ENCODE data around the gene RNLS.
"Not testable (repeated sequence)": the region's sequence is repeated elsewhere in the genome, so short reads cannot be mapped to it uniquely, and the experiment has no call there.

The RNLS gene

DNA sequence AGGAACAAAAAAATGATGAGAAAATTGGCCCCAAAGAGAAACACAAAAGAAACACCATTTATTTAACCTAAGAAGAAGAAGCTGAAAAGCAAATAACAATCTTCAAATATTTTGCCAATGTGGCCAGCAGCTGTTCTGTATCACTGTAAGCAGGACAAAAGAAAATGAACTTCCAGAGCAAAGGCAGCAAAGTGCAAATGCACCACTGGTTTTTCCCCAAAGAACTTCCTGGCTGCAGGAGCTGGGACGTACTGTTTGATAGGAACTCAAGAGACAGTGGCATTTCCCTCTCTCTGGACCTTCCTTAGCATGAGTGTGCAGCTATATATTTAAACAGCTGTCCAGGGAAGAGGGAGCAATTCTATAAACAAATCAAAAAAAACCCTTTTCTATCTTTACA lies 60.4 kb downstream of the RNLS start:
- DNase-seq (ENCODE audit: low spot score): no peak

GRCh38 chr10:88521791-88522190 lies 61.3 kb downstream of the RNLS start:
- DNase-seq (ENCODE audit: low spot score): no peak

DNA sequence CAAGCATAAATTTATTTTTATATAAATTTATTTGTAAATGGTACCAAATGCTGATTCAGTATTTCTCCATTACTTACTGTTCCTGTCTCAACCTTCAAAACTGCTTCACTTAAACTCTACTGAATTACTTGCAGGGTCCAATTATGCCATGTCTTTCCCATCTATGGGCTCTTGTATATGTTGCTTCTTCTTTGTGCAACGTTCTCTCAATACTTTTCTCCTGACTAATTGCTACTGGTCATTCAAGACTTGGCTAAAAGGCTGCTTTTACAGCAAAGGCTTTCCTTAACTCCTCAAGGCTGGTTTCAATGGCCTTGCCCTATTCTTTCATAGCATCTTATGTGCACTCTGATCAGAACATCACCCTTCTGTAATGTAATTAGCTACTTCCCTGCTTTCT lies 67.9 kb downstream of the RNLS start:
- DNase-seq (ENCODE audit: low spot score): no peak

- DNase-seq (ENCODE audit: low spot score): no peak
Observed at GRCh38 chr10:88512599-88512998, 70.5 kb downstream of the RNLS start.

GRCh38 chr10:88508796-88509195 lies 74.3 kb downstream of the RNLS start:
- DNase-seq (ENCODE audit: low spot score): no peak

- DNase-seq (ENCODE audit: low spot score): no peak
Observed at GRCh38 chr10:88507826-88508453, 75.2 kb downstream of the RNLS start.

DNA sequence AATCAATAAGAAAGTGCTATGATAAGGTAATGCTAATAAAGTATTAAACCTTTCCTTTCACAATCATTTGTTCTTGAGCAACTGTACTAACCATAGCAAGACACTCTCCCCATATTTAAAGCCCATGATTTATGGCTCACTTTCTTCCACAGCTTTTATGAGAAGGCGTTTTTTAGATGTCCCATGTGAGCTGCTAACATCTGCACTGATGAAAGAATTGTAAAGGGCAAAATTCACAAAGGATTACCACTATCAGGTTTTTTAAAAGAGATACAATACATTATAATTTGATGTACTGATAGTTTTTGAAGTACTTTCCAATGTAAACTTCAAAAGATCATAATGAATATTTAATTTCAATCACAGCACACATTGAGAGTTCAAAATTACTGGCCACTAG lies 75.7 kb downstream of the RNLS start:
- DNase-seq (ENCODE audit: low spot score): no peak

- no peak for DNase-seq (ENCODE audit: low spot score)
Observed at GRCh38 chr10:88505680-88506215, 77.4 kb downstream of the RNLS start.

DNA sequence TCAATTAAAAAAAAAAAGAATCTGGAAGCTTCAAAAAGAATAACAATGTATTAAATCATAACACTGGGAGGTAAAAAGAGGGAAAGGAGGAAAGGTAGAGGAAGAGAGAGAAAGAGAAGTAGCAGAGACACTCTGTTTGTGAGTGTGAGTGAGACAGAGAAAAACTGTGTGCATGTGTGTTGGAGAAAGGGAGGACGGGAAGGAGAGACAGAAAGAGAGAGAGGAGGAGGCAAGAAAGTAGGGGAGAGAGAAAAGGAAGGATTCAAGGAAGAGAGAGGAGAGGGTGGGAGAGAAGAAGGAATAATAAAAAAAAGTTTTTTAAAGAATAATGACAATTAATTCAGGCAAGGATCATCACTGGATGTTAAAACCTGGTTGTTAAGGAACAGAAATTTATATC lies 77.9 kb downstream of the RNLS start:
- no peak for DNase-seq (ENCODE audit: low spot score)

- DNase-seq (ENCODE audit: low spot score): no peak
Observed at GRCh38 chr10:88500656-88501055, 82.5 kb downstream of the RNLS start.

DNA sequence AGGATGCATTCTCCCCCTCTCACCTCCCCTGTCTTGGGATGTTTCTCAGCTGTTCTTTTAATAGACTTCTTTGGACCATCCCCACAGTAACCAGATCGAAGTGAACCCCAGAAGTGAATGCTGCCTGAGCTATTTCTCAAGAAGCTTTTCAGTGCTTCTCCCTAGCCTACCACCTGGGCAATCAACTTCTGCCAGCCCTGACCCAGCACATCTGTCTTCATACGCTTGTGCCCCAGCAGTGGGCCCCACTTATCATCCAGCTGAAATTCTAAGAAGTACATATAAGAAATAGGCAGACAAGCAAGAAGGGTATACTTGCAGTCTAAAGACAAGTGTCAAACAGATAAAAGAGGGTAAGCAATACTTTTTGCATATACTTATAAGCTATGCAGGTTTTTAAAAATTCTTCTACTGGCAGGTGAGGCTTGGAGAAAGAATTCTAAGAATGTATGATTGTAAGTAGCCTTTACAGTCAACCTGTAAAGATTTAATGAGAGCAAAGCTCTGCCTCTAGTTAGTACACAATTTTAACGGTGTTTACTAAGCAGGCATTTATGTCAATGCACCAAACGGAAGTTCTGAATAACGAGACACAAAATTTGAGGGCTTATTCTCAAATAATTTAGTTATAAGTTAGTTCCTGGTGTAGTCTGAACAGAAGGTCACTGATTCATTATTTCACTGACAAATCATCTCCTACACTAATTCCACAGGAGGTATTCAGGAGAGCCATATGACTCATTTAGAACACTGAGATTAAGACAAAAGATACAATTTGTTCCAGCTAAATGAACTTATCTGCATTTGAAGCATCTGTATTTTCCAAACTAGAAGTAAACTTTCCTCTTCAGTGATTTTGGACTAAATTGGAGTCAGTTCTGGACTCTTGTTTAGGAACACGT lies 83.3 kb downstream of the RNLS start:
- no peak for DNase-seq (ENCODE audit: low spot score)

GRCh38 chr10:88497913-88498312 lies 85.2 kb downstream of the RNLS start:
- DNase-seq (ENCODE audit: low spot score): no peak

DNA sequence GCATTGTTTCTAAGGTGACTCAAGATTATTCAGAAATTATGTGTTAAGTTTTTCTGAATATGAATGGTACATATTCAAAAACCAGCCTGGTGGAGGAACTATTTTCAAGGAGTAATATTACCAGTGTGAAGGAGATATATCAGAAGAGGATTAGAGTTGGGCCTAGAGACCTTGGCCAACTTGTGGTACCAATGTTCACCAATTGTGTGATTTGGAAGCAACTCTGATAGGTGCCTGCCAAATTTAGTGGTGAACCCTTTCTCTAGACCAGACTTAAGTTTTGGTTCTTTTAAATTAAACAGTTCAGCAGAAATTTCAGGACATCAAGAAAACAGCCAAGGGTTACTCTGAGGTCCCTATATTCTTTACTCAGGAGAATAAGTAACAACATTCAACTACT lies 88.6 kb downstream of the RNLS start:
- DNase-seq (ENCODE audit: low spot score): no peak

DNA sequence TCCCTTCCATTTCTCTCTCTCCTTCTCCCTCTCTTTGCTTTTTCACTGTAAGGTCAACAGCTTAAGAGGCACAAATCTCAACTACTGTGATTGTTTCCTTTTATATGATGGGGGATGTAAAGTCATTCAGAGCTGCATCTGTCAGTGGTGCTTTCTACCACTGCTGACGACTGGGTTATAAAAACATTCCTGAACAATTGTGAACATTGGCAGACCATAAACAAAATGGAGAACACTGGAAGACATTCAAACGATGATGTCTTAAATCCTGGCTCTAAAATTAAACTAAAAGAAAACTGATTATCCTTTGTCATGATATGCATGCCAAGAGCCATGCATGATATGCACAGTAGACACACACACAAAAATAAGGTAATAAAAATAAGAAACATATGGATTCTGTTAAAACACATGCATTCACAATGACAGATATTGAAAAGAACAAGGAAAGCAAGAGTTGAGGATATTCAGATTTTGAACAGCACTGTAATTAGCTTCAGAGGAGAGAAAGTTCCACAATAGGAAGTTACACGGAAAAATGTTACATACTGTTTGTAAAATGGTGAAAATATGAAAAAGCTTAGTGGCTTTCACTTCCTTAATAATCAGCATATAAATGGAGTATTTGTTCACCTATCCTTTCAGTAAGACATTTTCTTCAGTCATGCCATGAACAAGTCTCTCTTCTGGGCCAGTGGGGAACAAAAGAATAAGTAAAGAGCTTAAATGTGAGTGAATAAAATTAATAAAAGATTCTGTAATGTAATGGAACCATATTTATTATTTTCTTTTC lies 89.2 kb downstream of the RNLS start:
- no peak for DNase-seq (ENCODE audit: low spot score)

- DNase-seq (ENCODE audit: low spot score): no peak
Observed at GRCh38 chr10:88491314-88491713, 91.8 kb downstream of the RNLS start.

- no peak for DNase-seq (ENCODE audit: low spot score)
Observed at GRCh38 chr10:88490231-88490980, 92.7 kb downstream of the RNLS start.

- no peak for DNase-seq (ENCODE audit: low spot score)
Observed at GRCh38 chr10:88489107-88489506, 94.0 kb downstream of the RNLS start.

- DNase-seq (ENCODE audit: low spot score): not testable (repeated sequence)
Observed at GRCh38 chr10:88486816-88487215, 96.3 kb downstream of the RNLS start.

DNA sequence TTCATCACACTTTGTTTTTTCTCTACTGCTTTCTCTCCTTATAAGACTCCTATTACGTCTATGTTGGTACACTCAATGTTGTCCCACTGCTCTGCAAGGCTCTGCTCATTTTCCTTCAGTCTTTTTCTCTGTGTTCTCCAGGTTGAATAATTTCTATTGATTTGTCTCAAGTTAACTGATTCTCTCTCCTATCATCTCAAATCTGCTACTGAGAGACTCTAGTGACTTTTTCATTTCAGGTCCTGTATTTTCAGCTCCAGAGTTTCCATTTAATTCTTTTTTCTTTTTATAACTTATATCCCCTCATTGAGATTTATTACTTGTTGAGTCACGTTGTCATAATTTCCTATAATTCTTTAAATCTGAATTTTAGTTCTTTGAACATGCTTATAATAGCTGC lies 100.9 kb downstream of the RNLS start:
- no peak for DNase-seq (ENCODE audit: low spot score)

DNA sequence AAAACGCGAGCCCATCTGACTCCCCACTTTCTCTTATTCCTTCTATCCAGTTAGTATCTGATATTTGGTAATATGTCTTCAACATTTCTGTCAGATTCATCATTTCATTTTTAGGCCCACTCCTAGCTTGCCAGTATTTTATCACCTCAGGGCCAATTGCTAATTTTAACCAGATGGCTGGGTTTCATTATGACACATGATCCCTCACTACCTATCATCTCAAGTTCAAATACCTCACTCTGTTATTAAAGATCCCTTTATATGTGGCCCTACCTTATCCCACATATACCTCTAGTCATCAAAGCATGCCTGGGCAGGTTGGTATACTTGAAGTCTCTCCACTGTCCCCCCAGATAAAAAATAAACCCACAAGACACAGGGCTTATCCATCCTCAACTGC lies 104.9 kb downstream of the RNLS start:
- no peak for DNase-seq (ENCODE audit: low spot score)

DNA sequence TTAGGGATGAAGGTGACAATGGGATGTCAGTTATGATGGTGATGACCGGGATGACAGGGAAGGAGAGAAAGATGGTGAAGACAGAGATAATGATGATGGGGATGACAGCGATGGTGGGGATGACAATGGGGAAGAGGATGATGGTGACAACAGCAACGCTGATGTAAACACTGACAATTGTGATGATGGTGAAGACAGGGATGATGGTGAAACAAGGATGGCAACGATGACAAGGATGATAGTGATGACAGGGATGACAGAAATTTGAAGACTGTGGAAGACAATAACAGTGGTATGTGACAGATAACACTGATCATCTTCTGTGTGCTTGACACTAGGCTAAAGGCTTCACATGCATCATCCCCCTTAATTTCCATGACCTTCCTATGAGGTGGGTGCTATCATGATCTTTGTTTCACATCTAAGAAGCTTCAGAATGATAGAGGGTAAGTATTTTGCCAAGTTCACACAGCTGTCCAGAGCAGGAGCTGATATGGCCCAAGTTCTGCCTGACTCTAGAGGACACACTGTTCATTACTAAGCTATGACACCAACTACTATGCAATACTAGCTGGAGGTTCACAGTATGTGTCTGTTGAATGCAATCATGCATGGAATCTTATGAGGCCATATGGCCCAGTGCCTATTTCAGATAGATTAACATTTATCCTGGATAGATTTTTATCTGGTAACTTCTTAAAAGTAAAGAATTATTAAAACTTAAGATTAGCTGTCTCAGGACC lies 105.6 kb downstream of the RNLS start:
- no peak for DNase-seq (ENCODE audit: low spot score)
